ENCODE data around the gene PTGDS. TPM values are rescaled to one million over a fixed set of nuclear protein-coding genes. Genes with fewer than 3 reads are reported as not detected.

The PTGDS gene
- total and polyA plus RNA-seq, 10 of the 15 experiments (the other 5 are each of a cell fraction or from before 2014, with no cell fraction given), result not detected

DNA sequence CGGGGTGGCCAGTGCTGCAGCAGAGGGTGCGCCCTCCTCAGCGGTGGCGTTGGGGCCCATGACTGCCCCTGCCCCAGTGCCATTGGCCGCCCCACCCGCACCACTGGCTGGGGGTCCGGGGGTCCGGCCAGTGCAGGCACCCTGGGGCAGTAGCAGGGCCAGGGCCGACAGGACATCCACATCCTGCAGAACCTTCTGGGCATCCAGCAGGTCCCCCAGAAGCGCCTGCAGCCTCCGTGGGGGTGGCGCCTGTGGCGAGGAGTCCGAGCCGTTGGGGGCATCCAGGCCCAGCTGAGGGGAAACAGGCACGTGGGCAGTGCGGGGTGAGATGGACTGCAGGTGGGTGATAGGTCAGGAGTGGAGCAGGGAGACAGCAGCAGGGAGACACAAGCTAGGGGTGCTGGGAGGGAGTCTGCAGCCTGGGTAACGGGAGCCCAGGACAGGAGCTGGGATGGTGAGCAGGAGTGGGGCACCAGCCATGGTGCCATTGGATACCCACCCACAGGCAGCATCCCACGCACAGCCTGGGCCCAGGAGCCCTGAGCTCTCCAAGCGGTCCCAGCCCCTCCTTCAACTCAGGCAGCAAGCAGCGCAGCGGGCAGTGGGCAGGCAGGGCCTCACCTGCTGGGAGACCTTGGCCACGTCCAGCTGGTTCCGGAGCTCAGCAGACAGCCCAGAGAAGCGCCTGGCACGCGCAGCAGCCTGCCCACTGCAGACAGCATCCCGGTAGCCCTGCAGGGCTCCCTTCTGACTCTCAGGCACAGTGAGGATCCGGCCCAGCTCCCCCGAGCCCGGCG lies 43.7 kb downstream of the PTGDS start:
- ChIA-PET SMC1A (ENCODE audit: uncharacterized antibody, unreplicated experiment) (no interaction called here), CTCF (interaction anchor here (1.1 to 1.4 kb wide), 2 partner anchors 43 to 102 kb away, joined by 3 read pairs; no protein-coding TSS in a partner anchor), POLR2A (interaction anchor here (0.6 to 1.0 kb wide), 2 partner anchors 31 to 210 kb away, joined by 4 read pairs; no protein-coding TSS in a partner anchor), RAD21 (ENCODE audit: unreplicated experiment) (no interaction called here)
- intact Hi-C loops (cut with micrococcal nuclease; ENCODE audit: unreplicated experiment) (no loop called here), in situ Hi-C loops (cut with MboI) (no loop called here)
- no peaks in the 10 kb centered on the region for H3K36me3 ChIP-seq (ENCODE audit: control insufficient read depth in 2 of 2, insufficient read depth in 2 of 2, low read length in 1 of 2)
- no peaks in the 10 kb centered on the region for H4K20me1 ChIP-seq (ENCODE audit: control insufficient read depth, insufficient read depth)
- no peaks in the 10 kb centered on the region for H3K4me1 ChIP-seq (ENCODE audit: control insufficient read depth, insufficient read depth, low read length)
- H3K9ac ChIP-seq (ENCODE audit: control insufficient read depth, insufficient read depth, low read length), result no peak overlapping the region
- DNase-seq (ENCODE audit: low read depth, low spot score), result no peak
- no peak overlapping the region for H2AFZ ChIP-seq (ENCODE audit: control insufficient read depth, low read depth, low read length)
- H3K4me3 ChIP-seq, result no peak overlapping the region
- BruUV-seq (replicated peaks), result no TSS peak
- FAIRE-seq, result no peak
- H3K27ac ChIP-seq (ENCODE audit: control insufficient read depth, insufficient read depth), result no peak overlapping the region
- H3K79me2 ChIP-seq (ENCODE audit: control insufficient read depth, insufficient read depth, low read length), result no peaks in the 10 kb centered on the region
- no peak overlapping the region for H3K4me2 ChIP-seq (ENCODE audit: control insufficient read depth, insufficient read depth)
- WGBS (ENCODE audit: insufficient coverage, insufficient replicate concordance, low lambda C conversion rate, missing lambda C conversion rate), result 64% methylated on average over 32 of the region's 32 CpGs
- no peaks in the 10 kb centered on the region for H3K27me3 ChIP-seq (replicated peaks in 1 of 2; ENCODE audit: control insufficient read depth in 2 of 2, insufficient read depth in 2 of 2, low read length in 1 of 2)
- ATAC-seq, result no peak
- H3K9me3 ChIP-seq (replicated peaks; ENCODE audit: control insufficient read depth, insufficient read depth, low read length), result no peaks in the 10 kb centered on the region; the same call in 2 of the 3 replicates
- TF ChIP-seq POLR2AphosphoS5 (IDR thresholded peaks at IDR 0.05; ENCODE audit: low read length) (no peak), USF2 (IDR thresholded peaks at IDR 0.05; ENCODE audit: borderline replicate concordance, low read depth, low read length) (no peak), BHLHE40 (IDR thresholded peaks at IDR 0.05; ENCODE audit: borderline replicate concordance in 1 of 2, low read depth in 2 of 2, low read length in 1 of 2) (no peak), SP1 (IDR thresholded peaks at IDR 0.05; ENCODE audit: low read depth, low read length) (no peak), RAD21 (IDR thresholded peaks at IDR 0.05; ENCODE audit: insufficient read depth, low read depth, low read length) (no peak), NBN (IDR thresholded peaks at IDR 0.05) (no peak), TARDBP (IDR thresholded peaks at IDR 0.05; ENCODE audit: borderline replicate concordance) (no peak), JUND (IDR thresholded peaks at IDR 0.05; ENCODE audit: low read depth, low read length) (no peak), SMAD1 (IDR thresholded peaks at IDR 0.05; ENCODE audit: low read depth, partially characterized antibody) (no peak), ZNF622 (IDR thresholded peaks at IDR 0.05) (no peak), FOXM1 (IDR thresholded peaks at IDR 0.05; ENCODE audit: low read depth, low read length) (no peak), BRCA1 (IDR thresholded peaks at IDR 0.05; ENCODE audit: low read depth, low read length) (no peak), MYC (IDR thresholded peaks at IDR 0.05; ENCODE audit: insufficient read depth, insufficient read length, insufficient replicate concordance, low read length, severe bottlenecking) (no peak), IRF5 (IDR thresholded peaks at IDR 0.05; ENCODE audit: borderline replicate concordance) (no peak)
- TF ChIP-seq, protein P1, sequence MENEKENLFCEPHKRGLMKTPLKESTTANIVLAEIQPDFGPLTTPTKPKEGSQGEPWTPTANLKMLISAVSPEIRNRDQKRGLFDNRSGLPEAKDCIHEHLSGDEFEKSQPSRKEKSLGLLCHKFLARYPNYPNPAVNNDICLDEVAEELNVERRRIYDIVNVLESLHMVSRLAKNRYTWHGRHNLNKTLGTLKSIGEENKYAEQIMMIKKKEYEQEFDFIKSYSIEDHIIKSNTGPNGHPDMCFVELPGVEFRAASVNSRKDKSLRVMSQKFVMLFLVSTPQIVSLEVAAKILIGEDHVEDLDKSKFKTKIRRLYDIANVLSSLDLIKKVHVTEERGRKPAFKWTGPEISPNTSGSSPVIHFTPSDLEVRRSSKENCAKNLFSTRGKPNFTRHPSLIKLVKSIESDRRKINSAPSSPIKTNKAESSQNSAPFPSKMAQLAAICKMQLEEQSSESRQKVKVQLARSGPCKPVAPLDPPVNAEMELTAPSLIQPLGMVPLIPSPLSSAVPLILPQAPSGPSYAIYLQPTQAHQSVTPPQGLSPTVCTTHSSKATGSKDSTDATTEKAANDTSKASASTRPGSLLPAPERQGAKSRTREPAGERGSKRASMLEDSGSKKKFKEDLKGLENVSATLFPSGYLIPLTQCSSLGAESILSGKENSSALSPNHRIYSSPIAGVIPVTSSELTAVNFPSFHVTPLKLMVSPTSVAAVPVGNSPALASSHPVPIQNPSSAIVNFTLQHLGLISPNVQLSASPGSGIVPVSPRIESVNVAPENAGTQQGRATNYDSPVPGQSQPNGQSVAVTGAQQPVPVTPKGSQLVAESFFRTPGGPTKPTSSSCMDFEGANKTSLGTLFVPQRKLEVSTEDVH (IDR thresholded peaks at IDR 0.05; ENCODE audit: low read depth, partially characterized antibody), result no peak
- TF ChIP-seq, protein P2, sequence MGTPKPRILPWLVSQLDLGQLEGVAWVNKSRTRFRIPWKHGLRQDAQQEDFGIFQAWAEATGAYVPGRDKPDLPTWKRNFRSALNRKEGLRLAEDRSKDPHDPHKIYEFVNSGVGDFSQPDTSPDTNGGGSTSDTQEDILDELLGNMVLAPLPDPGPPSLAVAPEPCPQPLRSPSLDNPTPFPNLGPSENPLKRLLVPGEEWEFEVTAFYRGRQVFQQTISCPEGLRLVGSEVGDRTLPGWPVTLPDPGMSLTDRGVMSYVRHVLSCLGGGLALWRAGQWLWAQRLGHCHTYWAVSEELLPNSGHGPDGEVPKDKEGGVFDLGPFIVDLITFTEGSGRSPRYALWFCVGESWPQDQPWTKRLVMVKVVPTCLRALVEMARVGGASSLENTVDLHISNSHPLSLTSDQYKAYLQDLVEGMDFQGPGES (IDR thresholded peaks at IDR 0.05), result no peak
